Loucy (cell line): Measurements from ENCODE around the gene ZCCHC24.

Experiments
- H2AFZ ChIP-seq: fragments of 200-600 bp; sonication (generic); 2 replicates; pipeline ENCODE4 v1.6.0; 2016; ENCODE audit warnings: antibody characterized with exemption, mild to moderate bottlenecking, low read length, moderate library complexity
- H3F3A ChIP-seq: fragments of 200-600 bp; 2 replicates; pipeline ENCODE4 v1.6.0; 2016; ENCODE audit warnings: antibody characterized with exemption, low read depth, mild to moderate bottlenecking
- H3K27me3 ChIP-seq: fragments of 200-600 bp; sonication (generic); 2 replicates; pipeline ENCODE4 v1.6.1; 2014; ENCODE audit warnings: low read length, mild to moderate bottlenecking; ENCODE audit not compliant: insufficient read depth, poor library complexity, severe bottlenecking
- H3K36me3 ChIP-seq: fragments of 200-600 bp; sonication (generic); 2 replicates; pipeline ENCODE4 v1.6.1; 2016; ENCODE audit warnings: low read length; ENCODE audit not compliant: insufficient read depth
- H3K4me1 ChIP-seq: fragments of 200-600 bp; sonication (generic); 2 replicates; pipeline ENCODE4 v1.5.1; 2014; ENCODE audit warnings: low read length, mild to moderate bottlenecking; ENCODE audit not compliant: insufficient read depth, poor library complexity, severe bottlenecking
- H3K4me2 ChIP-seq: fragments of 200-600 bp; sonication (generic); 2 replicates; pipeline ENCODE4 v1.6.0; 2014; ENCODE audit warnings: antibody characterized with exemption, low read length, low read depth, mild to moderate bottlenecking; ENCODE audit not compliant: poor library complexity, severe bottlenecking
- H3K4me3 ChIP-seq: fragments of 200-600 bp; sonication (generic); 2 replicates; pipeline ENCODE4 v1.5.1; 2014; ENCODE audit warnings: low read length, mild to moderate bottlenecking, mixed read lengths; ENCODE audit not compliant: poor library complexity, severe bottlenecking
- H3K79me2 ChIP-seq: fragments of 200-600 bp; sonication (generic); 2 replicates; pipeline ENCODE4 v1.6.1; 2014; ENCODE audit warnings: low read length; ENCODE audit not compliant: insufficient read depth
- H3K9ac ChIP-seq: fragments of 200-600 bp; sonication (generic); 2 replicates; pipeline ENCODE4 v1.6.0; 2014; ENCODE audit warnings: mild to moderate bottlenecking, low read depth, low read length, moderate library complexity; ENCODE audit not compliant: poor library complexity, severe bottlenecking
- H3K9me2 ChIP-seq: fragments of 200-600 bp; sonication (generic); replicated peaks from 2 replicates; pipeline ENCODE4 v1.6.1; 2016; ENCODE audit warnings: low read depth, low read length, mixed read lengths
- H3K9me3 ChIP-seq: fragments of 200-600 bp; sonication (generic); 2 replicates; pipeline ENCODE4 v1.6.1; 2014; ENCODE audit warnings: mild to moderate bottlenecking, antibody characterized with exemption, low read length, low read depth; ENCODE audit not compliant: insufficient read depth
- H4K20me1 ChIP-seq: fragments of 200-600 bp; sonication (generic); 2 replicates; pipeline ENCODE4 v1.6.0; 2014; ENCODE audit warnings: antibody characterized with exemption, low read length, mild to moderate bottlenecking; ENCODE audit not compliant: insufficient read depth, poor library complexity, severe bottlenecking
- CTCF ChIP-seq: fragments of 200-600 bp; sonication (generic); conservative IDR thresholded peaks from 2 replicates; pipeline ENCODE4 v1.5.1; 2014; ENCODE audit warnings: mild to moderate bottlenecking, antibody characterized with exemption, low read length
- EZH2phosphoT487 ChIP-seq: fragments of 200-600 bp; IDR thresholded peaks from 2 replicates; pipeline ENCODE4 v1.6.1; 2018; ENCODE audit warnings: antibody characterized with exemption, mild to moderate bottlenecking, moderate library complexity, borderline replicate concordance

The ZCCHC24 gene

DNA sequence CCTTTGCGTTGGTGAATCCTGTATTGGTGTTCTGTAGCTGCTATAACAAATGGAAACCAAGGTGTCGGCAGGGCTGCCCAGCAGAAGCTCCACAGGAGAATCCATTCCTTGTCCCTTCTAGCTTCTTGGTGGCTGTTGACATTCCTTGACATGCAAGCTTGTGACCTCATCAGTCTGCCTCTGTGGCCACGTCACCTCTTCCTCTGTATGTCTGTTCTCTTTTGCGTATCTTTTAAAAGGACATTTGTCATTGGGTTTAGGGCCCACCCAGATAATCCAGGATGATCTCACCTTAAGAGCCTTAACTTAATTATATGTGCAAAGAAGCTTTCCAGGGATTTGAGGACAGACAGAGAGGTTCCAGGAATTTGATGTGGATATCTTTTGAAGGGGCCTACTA, 15.3 kb upstream of the ZCCHC24 start:
- H3K9me3 ChIP-seq = no peaks in the 10 kb centered on the region
- H3K27me3 ChIP-seq = no peaks in the 10 kb centered on the region
- no peaks in the 10 kb centered on the region for H3F3A ChIP-seq
- H3K9ac ChIP-seq = no peak overlapping the region
- no peaks in the 10 kb centered on the region for H3K36me3 ChIP-seq
- no peak overlapping the region for H2AFZ ChIP-seq
- no peaks in the 10 kb centered on the region for H3K79me2 ChIP-seq
- H4K20me1 ChIP-seq = no peaks in the 10 kb centered on the region
- H3K4me1 ChIP-seq = no peaks in the 10 kb centered on the region
- H3K9me2 ChIP-seq = no peaks in the 10 kb centered on the region
- TF ChIP-seq CTCF (no peak), EZH2phosphoT487 (no peak)
- no peak overlapping the region for H3K4me2 ChIP-seq
- no peak overlapping the region for H3K4me3 ChIP-seq

DNA sequence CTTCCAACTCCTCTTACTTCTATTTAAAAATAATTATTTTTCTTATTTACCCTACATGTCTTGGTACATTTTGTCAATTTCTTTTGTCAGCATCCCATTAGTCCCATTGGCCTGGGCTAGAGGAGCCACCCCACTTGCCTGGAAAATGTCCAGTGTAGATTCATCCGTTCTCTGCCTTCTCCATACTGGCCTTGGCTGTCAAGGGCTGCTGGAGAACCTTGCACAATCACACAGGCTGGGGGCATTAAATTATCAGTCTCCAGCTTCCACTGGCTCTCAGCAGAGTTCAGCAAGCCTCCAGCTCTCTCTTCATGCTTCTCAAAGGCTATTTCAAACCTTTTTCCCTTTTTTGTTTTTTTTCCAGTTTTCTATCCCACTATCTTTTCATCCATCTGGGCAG, 13.8 kb upstream of the ZCCHC24 start:
- TF ChIP-seq CTCF = no peak
- TF ChIP-seq EZH2phosphoT487 = no peak
- H3K4me1 ChIP-seq = no peaks in the 10 kb centered on the region
- no peak overlapping the region for H3K4me3 ChIP-seq
- H3F3A ChIP-seq = no peaks in the 10 kb centered on the region
- H3K4me2 ChIP-seq = no peak overlapping the region
- no peaks in the 10 kb centered on the region for H4K20me1 ChIP-seq
- H3K36me3 ChIP-seq = no peaks in the 10 kb centered on the region
- H3K9ac ChIP-seq = no peak overlapping the region
- H3K79me2 ChIP-seq = no peaks in the 10 kb centered on the region
- H2AFZ ChIP-seq = no peak overlapping the region
- H3K9me2 ChIP-seq = no peaks in the 10 kb centered on the region
- H3K27me3 ChIP-seq = no peaks in the 10 kb centered on the region
- H3K9me3 ChIP-seq = no peaks in the 10 kb centered on the region

DNA sequence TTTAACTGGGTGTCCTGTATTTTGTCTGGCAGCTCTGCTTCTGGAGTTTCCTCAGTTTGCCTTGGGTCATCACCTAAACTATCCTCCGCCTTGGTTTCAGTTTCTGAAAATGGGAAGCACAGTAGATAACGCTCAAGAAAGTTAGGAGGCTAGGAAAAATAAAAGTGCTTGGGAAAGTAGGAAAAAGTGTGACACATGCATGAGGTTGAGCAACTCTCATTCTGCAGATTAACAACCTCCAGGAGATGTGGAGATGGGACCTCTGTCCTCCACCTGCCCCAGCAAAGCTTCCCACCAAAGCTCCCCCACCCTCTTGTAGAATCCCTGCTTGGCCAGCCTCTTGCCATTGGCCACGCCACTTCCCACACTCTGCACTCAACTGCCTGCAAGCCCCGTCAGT, 13.1 kb upstream of the ZCCHC24 start:
- Histone ChIP-seq H3K36me3 (no peaks in the 10 kb centered on the region), H4K20me1 (no peaks in the 10 kb centered on the region), H3K4me3 (no peak overlapping the region), H3F3A (no peaks in the 10 kb centered on the region), H3K4me1 (no peaks in the 10 kb centered on the region), H3K9me2 (no peaks in the 10 kb centered on the region), H3K79me2 (no peaks in the 10 kb centered on the region), H3K9ac (no peak overlapping the region), H3K27me3 (no peaks in the 10 kb centered on the region), H2AFZ (no peak overlapping the region), H3K9me3 (no peaks in the 10 kb centered on the region), H3K4me2 (no peak overlapping the region)
- TF ChIP-seq CTCF (no peak), EZH2phosphoT487 (no peak)
